ENCODE measurements around the gene CCNK.

The CCNK gene

GRCh38 chr14:99473458-99473857 lies 7.8 kb upstream of the CCNK start:
- TF ChIP-seq CTCF (IDR thresholded peaks at IDR 0.05; ENCODE audit: low read depth, low read length), result no peak
- no peak overlapping the region for H3K4me3 ChIP-seq (ENCODE audit: low read depth, low read length)

GRCh38 chr14:99475179-99475578 lies 6.0 kb upstream of the CCNK start:
- TF ChIP-seq CTCF (IDR thresholded peaks at IDR 0.05; ENCODE audit: low read depth, low read length), result no peak
- H3K4me3 ChIP-seq (ENCODE audit: low read depth, low read length), result no peak overlapping the region

GRCh38 chr14:99475660-99476059 lies 5.5 kb upstream of the CCNK start:
- TF ChIP-seq CTCF (IDR thresholded peaks at IDR 0.05; ENCODE audit: low read depth, low read length), result no peak
- no peak overlapping the region for H3K4me3 ChIP-seq (ENCODE audit: low read depth, low read length)

GRCh38 chr14:99476864-99477263 lies 4.3 kb upstream of the CCNK start:
- H3K4me3 ChIP-seq (ENCODE audit: low read depth, low read length), result no peak overlapping the region
- TF ChIP-seq CTCF (IDR thresholded peaks at IDR 0.05; ENCODE audit: low read depth, low read length), result no peak

- H3K4me3 ChIP-seq (ENCODE audit: low read depth, low read length), result no peak overlapping the region
- no peak for TF ChIP-seq CTCF (IDR thresholded peaks at IDR 0.05; ENCODE audit: low read depth, low read length)
These were observed 3.1 kb upstream of the CCNK start for GRCh38 chr14:99478128-99478527.

- TF ChIP-seq CTCF (IDR thresholded peaks at IDR 0.05; ENCODE audit: low read depth, low read length), result no peak
These were observed 1.9 kb upstream of the CCNK start for GRCh38 chr14:99479160-99479905.

GRCh38 chr14:99479906-99480869 lies 1.0 kb upstream of the CCNK start, which contains the start of gene SETD3:
TSS of gene SETD3 (minus strand) at chr14:99480859. CDS start at chr14:99465805, 15,054 bp downstream.
- no peak for TF ChIP-seq CTCF (IDR thresholded peaks at IDR 0.05; ENCODE audit: low read depth, low read length)
- peak within 1 kb of the TSS; percentile 94 for H3K4me3 ChIP-seq (ENCODE audit: low read depth, low read length)

More at GRCh38 chr14:99479160-99479905, 1.9 kb upstream of the CCNK start:
- H3K4me3 ChIP-seq (ENCODE audit: low read depth, low read length), result peak overlapping the region; percentile 74
